HG03139 (cell line): ENCODE measurements around the gene TLE4.
A peak's percentile ranks its signal among the peaks of the same experiment; 100 is the strongest.

Source experiments
- ATAC-seq: cut with Tn5 transposase; IDR thresholded peaks from one replicate; pipeline ENCODE4 v1.9.1; 2021; ENCODE audit not compliant: unreplicated experiment

The TLE4 gene

DNA sequence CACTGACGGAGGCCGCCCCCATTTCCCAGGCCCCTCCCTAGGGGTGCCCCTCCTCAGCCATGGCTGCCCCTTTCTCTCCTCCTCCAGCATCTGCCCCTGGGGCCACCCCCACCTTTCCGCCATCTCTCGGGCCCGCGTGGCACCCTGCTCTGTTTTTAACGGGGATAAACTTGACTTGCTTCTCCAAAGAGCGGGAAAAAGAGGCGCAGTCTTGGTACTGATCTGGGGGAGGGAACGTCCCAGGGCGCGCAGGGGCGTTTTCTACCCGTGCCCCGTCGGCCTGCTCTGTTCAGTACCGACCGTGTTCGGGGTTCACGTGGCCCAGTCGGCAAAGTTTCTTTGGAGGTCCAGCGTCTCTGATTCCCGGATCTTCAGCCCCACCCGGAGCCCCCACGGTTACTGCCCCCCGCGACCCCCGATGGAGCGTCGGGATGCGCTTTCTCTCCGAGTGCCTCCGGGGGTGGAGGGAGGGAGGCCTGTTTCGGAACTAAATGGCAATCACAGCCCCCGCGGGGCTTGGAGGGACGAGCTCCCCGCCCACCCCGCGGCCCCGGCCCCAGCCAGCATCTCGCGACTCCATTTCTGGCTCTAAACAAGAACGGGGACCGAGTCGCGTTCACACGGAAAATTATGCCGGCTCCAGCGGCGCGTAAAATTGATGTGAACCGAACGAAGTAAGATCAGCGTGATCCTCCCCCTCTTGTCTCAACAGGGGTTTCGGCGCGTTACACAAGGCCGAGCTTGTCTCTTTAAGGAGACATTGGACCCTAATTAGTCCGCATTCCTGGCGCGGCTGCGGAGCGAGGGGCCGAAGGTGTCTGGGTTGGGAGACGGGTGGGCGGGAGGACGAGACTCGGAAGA, 1.1 kb upstream of the TLE4 start:
- ATAC-seq = no peak

DNA sequence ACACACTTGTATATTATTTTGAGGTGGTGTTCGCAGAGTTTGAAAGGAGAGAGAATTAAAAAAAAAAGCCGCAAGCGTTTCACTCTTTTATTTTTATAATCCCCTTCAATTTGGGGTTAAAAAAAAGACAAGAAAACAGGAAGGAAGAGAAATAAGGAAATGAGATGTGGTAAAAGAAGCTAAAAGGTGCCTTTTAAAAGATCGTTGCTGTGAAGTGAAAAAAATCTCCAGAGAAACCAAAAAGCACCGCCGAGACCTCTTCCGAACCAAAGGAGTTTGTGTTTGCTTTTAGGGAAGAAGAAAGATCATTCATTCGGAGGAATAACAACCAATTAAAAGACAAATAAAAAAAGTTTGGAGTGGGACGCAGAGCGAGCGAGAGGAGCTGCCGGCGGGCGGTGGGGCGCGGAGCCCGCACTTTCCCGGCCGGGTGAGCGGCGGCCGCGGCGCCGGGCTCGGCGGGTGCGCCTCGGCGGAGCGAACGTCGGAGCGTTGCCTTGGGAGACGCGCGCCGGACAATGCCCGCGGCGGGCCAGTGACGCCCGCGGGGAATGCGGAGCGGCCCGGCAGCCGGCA, 355 bp downstream of the TLE4 start:
- no peak for ATAC-seq

DNA sequence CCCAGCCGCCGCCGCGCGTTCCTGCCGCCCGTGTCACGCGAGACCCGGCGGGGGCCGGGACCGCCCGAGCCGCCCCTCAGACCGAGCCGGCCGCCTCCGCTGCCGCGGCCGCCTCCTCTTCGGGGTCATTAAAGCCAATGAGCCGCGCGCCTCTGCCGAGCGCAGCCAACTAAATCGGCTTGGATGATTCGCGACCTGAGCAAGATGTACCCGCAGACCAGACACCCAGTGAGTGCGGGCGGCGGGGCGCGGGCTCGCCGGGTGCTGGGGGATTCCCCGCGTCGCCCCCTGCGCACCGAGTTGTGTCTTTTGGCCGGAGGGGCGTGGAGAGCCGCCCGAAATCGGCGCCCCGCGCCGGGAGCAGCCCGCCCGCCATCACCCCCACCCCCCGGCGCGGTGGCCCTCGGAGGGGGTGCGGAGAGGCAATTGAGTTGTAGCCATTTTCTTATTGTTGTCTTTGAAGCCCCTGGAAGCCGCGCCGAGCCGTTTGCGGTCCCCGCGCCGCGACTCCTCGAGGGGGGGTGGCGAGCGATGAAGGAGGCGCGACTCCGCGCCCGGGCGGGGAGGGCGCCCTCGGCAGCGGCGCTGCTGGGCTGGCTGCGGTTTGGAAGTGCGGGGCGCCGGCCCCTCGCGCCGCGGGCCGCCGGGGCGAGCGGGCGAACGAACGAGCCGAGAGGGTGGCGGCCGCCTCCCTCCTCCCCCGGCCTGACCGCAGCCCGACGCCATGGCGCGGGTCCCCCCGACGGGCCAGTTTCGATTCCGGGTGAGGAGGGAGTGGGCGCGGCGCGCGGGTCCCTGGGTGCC, 1.0 kb downstream of the TLE4 start:
- ATAC-seq = no peak

DNA sequence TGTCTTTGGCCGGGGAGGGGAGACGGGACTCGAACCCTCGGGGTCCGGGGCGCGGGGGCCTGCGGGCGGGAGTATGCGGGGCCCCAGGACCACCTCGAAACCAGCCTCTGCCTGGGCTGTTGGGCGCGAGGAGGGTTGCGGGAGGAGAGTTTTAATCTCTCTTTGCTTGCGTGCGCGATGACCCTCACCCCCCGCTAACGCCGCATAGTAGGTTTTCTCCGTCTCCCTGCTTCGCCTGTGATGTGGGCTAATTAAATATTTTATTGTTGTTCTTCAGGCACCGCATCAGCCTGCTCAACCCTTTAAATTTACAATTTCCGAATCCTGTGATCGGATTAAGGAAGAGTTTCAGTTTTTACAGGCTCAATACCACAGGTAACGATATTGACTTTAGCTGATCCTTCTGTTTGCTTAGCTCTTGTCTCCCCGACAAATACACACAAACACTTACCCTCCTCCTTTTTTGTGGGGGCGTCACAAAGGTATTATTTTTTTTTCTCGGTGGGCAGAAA, 1.7 kb downstream of the TLE4 start:
- no peak for ATAC-seq

DNA sequence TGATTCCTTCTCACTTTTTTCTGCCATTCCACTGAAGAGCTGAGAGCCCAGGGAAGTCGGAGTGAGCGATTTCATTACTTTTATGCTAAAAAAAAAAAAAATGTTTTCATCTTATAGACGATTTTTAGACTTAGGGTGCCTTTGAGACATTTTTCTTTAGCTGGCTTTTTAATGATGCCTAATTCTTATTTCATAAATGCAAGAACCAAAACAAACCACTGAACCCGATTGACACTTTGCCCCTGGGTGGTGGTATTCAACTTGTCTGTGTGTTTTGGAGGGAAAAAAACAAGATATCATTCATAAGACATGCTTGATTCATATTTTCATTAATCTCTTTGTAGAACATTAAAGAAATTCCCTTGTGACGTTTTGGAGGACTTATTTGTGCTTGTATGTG, 2.4 kb downstream of the TLE4 start:
- no peak for ATAC-seq

DNA sequence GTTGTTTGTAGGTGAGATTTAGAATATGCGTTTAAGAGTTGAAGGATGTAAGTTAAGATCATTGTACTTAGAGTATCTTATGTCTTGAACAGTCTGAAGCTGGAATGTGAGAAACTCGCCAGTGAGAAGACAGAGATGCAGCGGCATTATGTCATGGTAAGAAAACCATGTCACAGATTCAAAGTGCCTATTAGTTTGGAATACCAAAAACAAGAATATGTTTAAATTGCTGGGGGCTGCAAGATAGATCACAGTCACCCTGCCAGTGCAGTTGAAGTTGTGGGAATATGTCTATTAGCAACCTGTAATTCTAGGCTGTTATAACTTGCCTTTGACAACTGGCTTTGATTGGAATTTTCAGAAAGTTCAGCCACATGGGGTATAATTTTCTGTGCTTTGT, 3.0 kb downstream of the TLE4 start:
- no peak for ATAC-seq

DNA sequence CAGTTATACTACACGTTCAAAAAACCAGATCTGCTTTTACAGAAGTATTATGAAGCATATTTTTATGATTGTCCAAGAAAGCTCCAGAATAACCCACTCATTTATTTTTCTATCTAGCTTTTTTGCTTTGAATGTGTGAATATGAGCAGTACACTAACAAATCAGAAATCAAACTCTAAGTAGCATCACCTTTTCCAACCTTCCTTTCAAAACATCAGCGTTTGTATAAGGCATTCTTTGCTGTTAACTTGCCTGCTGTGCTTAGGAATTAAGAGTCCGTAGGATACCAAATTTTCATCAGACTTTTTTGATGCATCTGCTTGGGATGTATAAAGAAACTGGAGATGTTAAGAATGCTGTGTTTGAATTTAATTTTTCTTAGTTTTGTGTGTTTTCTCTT, 3.8 kb downstream of the TLE4 start:
- no peak for ATAC-seq

DNA sequence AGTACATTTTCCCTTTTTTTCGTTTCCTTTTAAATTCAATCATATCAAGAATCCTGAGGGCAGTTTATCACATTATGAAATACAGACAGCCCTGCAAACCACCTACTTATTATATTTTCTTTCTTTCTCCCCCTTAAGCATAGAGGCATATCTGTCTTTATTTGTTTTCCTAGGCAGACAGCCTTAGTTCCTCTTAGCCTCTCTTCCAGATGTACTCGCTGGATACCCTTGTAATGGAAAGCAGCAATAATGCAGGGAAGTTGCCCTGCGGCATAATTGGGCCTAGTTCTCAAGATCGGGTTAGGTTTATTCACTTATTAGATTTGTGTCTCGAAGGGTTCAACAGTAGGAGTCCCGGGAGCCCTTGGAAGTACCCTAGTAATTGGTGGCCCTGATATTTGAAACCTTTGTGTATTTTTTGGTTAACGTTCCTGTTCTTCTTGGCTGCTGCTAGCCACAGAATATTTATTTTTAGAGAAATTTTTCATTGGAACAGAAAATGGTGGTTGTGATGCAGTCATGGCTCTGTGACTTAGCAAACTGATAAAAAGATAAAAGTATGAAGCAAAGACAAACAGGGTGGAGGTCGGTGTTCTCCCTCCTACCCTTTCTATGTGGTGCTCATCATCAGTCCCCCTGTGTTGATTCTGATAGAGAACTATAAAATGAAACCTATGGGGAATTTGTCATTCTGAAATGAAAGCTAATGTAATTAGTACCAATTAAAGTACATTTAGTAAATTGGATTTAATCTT, 6.4 kb downstream of the TLE4 start:
- no peak for ATAC-seq

DNA sequence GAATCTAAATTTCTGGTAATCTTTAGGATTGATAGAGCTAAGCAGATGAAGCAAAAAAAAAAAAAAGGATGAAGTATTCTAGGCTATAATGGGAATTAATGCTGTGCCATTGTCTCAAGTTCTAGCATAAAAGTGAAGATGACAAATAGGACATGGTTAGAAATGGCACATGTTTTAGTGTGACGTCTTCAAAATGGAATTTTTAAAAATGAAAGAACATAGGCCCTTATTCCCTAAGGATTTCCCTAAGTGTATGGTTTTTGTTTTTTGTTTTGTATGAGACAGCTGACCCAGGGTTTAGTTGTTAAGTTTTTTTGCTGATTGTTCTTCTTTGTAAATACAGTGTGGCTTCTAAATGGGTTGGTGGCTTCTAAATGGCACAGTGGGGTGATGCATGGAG, 7.1 kb downstream of the TLE4 start:
- ATAC-seq = no peak

DNA sequence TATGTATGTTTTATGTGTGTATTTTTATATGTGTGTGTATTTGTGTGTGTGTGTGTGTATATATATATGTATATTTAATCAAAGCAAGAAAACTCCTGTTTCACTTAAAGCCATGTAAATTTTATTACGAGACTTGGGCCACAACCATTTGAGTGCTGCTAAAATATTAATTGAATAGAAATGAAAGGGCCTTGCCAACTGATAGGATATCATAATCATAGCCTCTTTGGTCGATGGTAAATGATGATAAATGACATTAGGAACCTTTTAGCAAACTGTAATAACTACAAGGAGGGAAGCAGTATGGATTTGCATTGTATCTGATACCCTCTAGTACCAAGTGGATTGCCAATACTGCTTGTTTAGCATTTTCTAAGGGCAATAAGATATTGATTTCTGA, 7.9 kb downstream of the TLE4 start:
- no peak for ATAC-seq

DNA sequence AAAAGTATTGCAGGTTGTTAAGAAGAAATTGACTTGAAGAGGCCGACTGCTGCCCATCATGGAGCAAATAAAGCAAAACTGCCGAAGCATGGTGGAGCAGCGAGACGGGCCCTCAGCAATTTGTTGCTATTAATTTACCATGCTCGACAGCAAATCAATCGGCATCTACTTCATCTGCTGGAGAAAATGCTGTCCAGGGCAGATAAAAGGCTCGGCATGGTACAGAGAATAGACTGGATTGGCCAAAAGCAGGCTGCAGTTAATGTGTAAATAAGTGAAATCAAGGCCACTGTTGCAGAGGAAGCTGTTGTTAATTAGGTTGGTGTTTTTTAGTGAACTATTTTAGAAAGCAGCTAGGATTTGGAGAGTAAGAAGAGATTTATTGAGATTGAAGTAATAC, 8.3 kb downstream of the TLE4 start:
- no peak for ATAC-seq

DNA sequence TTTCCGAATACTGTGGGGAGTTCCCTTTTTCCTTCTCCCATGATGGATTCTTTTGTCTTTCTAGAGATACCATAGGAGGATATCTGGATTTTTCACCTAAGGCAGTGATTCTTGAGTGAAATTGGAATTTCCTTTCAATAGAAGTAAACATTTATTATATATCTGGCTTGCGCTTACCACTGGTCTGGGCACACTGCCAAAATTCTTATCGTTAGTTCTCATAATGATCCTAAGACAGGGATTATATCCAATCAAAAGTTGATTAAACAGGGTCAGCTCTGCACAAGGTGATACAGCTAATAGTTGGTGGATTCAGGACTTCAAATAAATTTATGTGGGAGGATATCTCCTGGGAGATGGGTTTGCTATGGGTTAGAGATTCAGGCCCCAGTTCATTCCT, 9.6 kb downstream of the TLE4 start:
- no peak for ATAC-seq

DNA sequence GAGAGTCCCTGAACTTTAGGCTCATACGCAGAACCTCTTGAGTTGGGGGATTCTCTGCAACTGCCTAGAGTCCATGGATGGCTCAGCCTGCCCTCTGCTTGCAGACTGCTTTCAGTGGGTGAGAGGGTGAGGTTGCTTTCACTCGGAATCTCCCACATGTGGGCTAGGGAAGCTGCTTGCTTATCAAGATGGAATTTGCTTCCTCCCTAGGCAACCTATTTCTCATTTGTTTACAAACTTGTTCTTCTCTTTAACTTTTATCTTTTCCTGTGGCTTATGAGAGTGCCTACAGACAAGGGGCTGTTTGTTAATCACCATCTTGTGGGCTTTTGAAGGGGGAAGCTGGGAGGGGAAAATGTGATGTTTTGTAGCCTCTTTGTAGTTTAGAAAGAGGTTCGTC, 10.0 kb downstream of the TLE4 start:
- ATAC-seq = no peak

DNA sequence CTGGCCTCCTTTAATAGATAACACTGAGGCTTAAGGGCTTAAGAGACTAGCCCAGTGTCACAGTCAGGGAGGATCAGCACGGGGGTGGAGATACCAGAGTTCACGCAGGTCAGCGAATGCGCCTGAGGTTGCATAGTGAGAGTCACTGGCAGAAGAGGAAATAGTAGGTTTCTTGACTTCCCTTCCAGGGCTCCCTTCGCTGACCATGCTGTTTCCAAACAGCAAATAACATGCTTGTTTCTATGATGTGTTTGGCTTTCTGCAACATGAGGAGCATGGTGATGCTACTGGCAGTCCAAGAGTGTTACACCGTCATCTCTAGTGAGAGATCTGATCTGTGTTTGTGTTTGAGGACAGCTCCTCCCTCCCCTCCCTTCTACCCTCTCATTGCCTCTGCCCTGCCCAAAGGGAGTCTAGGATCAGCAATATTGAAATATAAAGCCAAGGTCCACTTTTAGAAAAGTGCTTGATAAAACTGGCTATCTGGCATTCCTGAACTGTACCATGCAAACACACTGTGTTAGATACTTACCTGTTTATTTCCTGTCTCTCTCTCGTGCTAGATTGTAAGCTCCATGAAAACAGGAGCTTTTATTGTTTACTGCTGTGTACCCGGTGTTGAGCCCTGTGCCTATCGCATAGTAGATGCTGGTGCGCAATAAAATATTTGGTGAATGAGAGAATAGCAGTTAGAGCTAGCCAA, 12.3 kb downstream of the TLE4 start:
- ATAC-seq = peak; percentile 75

DNA sequence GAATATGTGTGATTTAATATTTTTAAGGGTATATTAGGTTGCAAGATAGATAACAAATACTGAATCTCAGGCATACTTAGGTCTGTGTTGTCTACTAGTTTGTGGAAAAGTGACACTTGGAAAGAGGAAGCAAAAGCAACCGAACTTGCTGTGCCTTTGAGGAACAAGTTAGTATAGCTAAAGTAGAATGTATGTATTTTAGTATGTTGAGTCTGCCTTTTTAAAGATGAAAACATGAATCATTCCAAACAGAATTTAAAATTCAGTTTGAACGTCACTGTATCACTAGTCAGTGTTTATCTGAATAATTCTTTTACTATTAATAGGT, 12.9 kb downstream of the TLE4 start:
- ATAC-seq = no peak

DNA sequence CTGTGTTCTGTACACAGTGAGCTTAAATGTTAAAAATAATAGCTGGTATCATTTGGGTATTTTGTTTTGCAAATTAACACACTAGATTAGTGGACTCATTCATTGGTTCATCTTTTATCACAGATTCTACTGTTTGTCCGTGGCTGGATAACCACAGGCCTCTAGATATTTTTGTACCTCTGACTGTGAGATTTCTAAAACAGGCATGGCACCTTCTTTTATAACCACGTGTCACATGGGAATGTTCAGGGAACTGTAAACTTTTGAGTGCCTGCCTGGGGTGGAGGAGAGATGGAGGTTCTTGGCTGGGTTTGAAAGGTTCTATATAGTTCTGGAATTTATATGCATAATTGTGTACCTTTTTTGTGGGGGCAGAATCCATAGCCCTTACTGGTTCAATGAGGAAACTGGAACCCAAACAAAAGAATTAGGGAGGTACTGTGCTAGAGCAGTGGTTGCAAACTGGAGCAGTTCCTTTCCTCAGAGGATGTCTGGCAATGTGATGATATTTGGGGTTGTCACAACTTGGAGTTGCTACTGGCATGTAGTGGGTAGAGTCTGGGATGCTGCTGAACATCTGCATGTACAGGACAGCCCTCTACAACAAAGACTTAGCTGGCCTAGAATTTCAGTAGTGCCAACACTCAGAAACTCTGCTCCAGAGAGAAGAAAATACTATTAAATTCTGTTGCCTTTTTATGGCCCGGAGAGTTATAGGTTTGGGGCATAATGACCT, 16.9 kb downstream of the TLE4 start:
- ATAC-seq = no peak

DNA sequence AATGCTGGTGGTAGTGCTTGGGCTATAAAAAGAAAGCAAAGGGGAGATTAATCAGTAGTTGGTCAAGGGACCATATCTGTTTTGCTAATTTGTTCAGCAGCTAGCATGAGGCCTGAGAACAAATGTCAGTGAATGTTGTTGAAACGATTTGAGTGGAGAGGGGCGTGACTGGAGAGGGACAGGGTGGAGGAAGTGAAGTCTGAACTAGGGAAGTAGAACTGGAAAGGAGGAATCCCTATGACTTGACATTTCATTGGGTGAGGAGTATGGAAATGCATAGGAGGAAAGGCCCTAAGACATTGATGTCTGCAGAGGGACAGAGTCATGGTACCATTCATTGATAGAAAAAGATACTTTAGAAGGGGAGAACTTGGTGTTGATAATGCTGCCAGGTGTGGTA, 19.7 kb downstream of the TLE4 start:
- no peak for ATAC-seq

DNA sequence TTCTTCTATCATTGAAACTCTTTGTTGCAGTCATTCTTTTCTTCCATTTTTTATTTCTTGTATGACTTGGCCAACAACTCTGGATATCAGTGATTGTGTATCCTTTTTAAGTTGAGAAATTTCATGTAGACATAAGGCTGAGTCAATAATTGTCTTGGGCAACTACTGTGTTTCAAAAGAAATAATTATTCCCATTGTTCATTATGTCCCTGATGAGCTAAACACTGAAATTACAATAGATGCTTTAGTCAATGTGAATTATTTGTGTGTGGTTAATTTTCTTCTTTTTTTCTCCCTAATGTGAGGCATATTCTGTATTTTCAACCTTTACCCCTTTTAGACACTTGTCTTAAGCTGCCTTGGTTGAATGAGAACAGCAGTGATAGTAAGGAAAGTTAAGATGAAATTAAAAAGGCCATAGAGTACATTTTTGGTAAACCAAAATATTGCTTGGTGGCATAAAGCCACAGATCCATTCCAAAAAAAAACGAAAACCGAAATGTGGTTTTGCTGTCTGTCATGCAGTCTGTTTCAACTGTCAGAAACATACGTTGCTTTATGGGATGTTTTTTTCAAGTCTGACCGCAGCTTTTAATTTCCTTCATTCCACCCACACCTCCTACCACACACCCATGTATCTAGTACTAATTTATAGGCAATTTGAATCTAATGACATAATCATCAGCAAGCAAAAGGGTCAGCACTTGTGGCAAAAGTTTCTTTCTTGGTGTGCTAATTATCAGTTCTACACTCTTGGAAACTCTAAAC, 21.1 kb downstream of the TLE4 start:
- peak; percentile 49 for ATAC-seq
